Muscle layer of duodenum (tissue), 2 donors: ENCODE data around the gene DNM3.

Source experiments
- H3K27ac ChIP-seq: one replicate; pipeline ENCODE4 v1.7.0; 2013; ENCODE audit warnings: mild to moderate bottlenecking, low read length
- H3K27me3 ChIP-seq: one replicate; pipeline ENCODE4 v1.7.0; 2013; ENCODE audit warnings: low read depth, mild to moderate bottlenecking, control low read depth, low read length
- H3K36me3 ChIP-seq, 2 donors: one replicate each; pipeline ENCODE4 v1.7.0; 2013; ENCODE audit warnings: low read length in 2 of 2, control low read depth in 1 of 2, mild to moderate bottlenecking in 1 of 2; ENCODE audit not compliant: insufficient read depth in 2 of 2, control insufficient read depth in 1 of 2
- H3K4me1 ChIP-seq, 2 donors: one replicate each; pipeline ENCODE4 v1.7.0; 2013; ENCODE audit warnings: low read length in 2 of 2, mild to moderate bottlenecking in 2 of 2, control low read depth in 1 of 2, moderate library complexity in 1 of 2; ENCODE audit not compliant: insufficient read depth in 2 of 2, control insufficient read depth in 1 of 2
- H3K4me3 ChIP-seq, 2 donors: one replicate each; pipeline ENCODE4 v1.7.0; 2013; ENCODE audit warnings: low read length in 2 of 2, low read depth in 1 of 2, mild to moderate bottlenecking in 1 of 2
- H3K9me3 ChIP-seq, 2 donors: one replicate each; pipeline ENCODE4 v1.7.0; 2013; ENCODE audit warnings: low read length in 2 of 2, control low read depth in 1 of 2, mild to moderate bottlenecking in 1 of 2; ENCODE audit not compliant: control insufficient read depth in 1 of 2
- donor health status: healthy.

DNM3 gene

GRCh38 chr1:171873664-171874063 is 32.4 kb downstream of the DNM3 start:
- no peak overlapping the region for H3K4me3 ChIP-seq
- peaks cover 0 to 3% of the 10 kb centered on the region in 2 donors for H3K4me1 ChIP-seq
- no peak overlapping the region for H3K27ac ChIP-seq
- no peaks in the 10 kb centered on the region for H3K36me3 ChIP-seq
- H3K9me3 ChIP-seq = no peaks in the 10 kb centered on the region
- no peaks in the 10 kb centered on the region for H3K27me3 ChIP-seq

GRCh38 chr1:171877701-171878100 is 36.4 kb downstream of the DNM3 start:
- Histone ChIP-seq H3K27me3 (no peaks in the 10 kb centered on the region), H3K9me3 (no peaks in the 10 kb centered on the region), H3K4me1 (no peaks in the 10 kb centered on the region), H3K36me3 (no peaks in the 10 kb centered on the region), H3K27ac (no peak overlapping the region), H3K4me3 (no peak overlapping the region)

GRCh38 chr1:171879556-171879955 is 38.3 kb downstream of the DNM3 start:
- Histone ChIP-seq H3K4me1 (no peaks in the 10 kb centered on the region), H3K27ac (no peak overlapping the region), H3K9me3 (no peaks in the 10 kb centered on the region), H3K36me3 (no peaks in the 10 kb centered on the region), H3K27me3 (no peaks in the 10 kb centered on the region), H3K4me3 (no peak overlapping the region)

GRCh38 chr1:171881442-171881841 is 40.1 kb downstream of the DNM3 start:
- Histone ChIP-seq H3K4me1 (no peaks in the 10 kb centered on the region), H3K4me3 (no peak overlapping the region), H3K27ac (no peak overlapping the region), H3K9me3 (no peaks in the 10 kb centered on the region), H3K36me3 (no peaks in the 10 kb centered on the region), H3K27me3 (no peaks in the 10 kb centered on the region)

GRCh38 chr1:171883849-171884248 is 42.6 kb downstream of the DNM3 start:
- no peak overlapping the region for H3K27ac ChIP-seq
- H3K4me3 ChIP-seq = no peak overlapping the region
- H3K4me1 ChIP-seq = no peaks in the 10 kb centered on the region
- H3K9me3 ChIP-seq = no peaks in the 10 kb centered on the region
- no peaks in the 10 kb centered on the region for H3K36me3 ChIP-seq
- no peaks in the 10 kb centered on the region for H3K27me3 ChIP-seq

- Histone ChIP-seq H3K36me3 (no peaks in the 10 kb centered on the region), H3K27ac (no peak overlapping the region), H3K4me1 (no peaks in the 10 kb centered on the region), H3K9me3 (no peaks in the 10 kb centered on the region), H3K4me3 (no peak overlapping the region), H3K27me3 (no peaks in the 10 kb centered on the region)
Measured at GRCh38 chr1:171884475-171884874, 43.2 kb downstream of the DNM3 start.

GRCh38 chr1:171890131-171890530 is 48.8 kb downstream of the DNM3 start:
- Histone ChIP-seq H3K27ac (no peak overlapping the region), H3K9me3 (no peaks in the 10 kb centered on the region), H3K27me3 (no peaks in the 10 kb centered on the region), H3K36me3 (no peaks in the 10 kb centered on the region), H3K4me3 (no peak overlapping the region), H3K4me1 (no peaks in the 10 kb centered on the region)

GRCh38 chr1:171896936-171897703 is 55.8 kb downstream of the DNM3 start:
- H3K9me3 ChIP-seq = no peaks in the 10 kb centered on the region
- H3K4me3 ChIP-seq = no peak overlapping the region
- no peaks in the 10 kb centered on the region for H3K36me3 ChIP-seq
- no peaks in the 10 kb centered on the region for H3K4me1 ChIP-seq
- H3K27me3 ChIP-seq = no peaks in the 10 kb centered on the region
- H3K27ac ChIP-seq = no peak overlapping the region

- H3K27ac ChIP-seq = peak overlapping the region; percentile 36
- peak overlapping the region in 1 of 2 donors; percentile 12 for H3K4me3 ChIP-seq
- H3K4me1 ChIP-seq = no peaks in the 10 kb centered on the region
- no peaks in the 10 kb centered on the region for H3K9me3 ChIP-seq
- H3K27me3 ChIP-seq = no peaks in the 10 kb centered on the region
- H3K36me3 ChIP-seq = no peaks in the 10 kb centered on the region
Measured at GRCh38 chr1:171898941-171899340, 57.6 kb downstream of the DNM3 start.

GRCh38 chr1:171899838-171900237 is 58.5 kb downstream of the DNM3 start:
- H3K27ac ChIP-seq = peak overlapping the region; percentile 36
- peak overlapping the region in 1 of 2 donors; percentile 12 for H3K4me3 ChIP-seq
- no peaks in the 10 kb centered on the region for H3K4me1 ChIP-seq
- no peaks in the 10 kb centered on the region for H3K27me3 ChIP-seq
- H3K9me3 ChIP-seq = no peaks in the 10 kb centered on the region
- no peaks in the 10 kb centered on the region for H3K36me3 ChIP-seq

- Histone ChIP-seq H3K27me3 (no peaks in the 10 kb centered on the region), H3K9me3 (no peaks in the 10 kb centered on the region), H3K36me3 (no peaks in the 10 kb centered on the region), H3K27ac (no peak overlapping the region), H3K4me1 (no peaks in the 10 kb centered on the region), H3K4me3 (no peak overlapping the region)
Measured at GRCh38 chr1:171901245-171901644, 59.9 kb downstream of the DNM3 start.

GRCh38 chr1:171902527-171902926 is 61.2 kb downstream of the DNM3 start:
- no peaks in the 10 kb centered on the region for H3K9me3 ChIP-seq
- H3K27ac ChIP-seq = no peak overlapping the region
- H3K27me3 ChIP-seq = no peaks in the 10 kb centered on the region
- no peaks in the 10 kb centered on the region for H3K36me3 ChIP-seq
- H3K4me3 ChIP-seq = no peak overlapping the region
- no peaks in the 10 kb centered on the region for H3K4me1 ChIP-seq
